RWPE2 (cell line): Measurements from ENCODE around the gene FBXL13.
A peak's percentile ranks its signal among the peaks of the same experiment; 100 is the strongest.

Experiments used
- ATAC-seq: fragments of 200-7000 bp; cut with Tn5 transposase; 3 replicates; pipeline ENCODE4 v1.9.1; 2021; ENCODE audit warnings: low read depth
- DNase-seq: peaks from one replicate; pipeline ENCODE4 v3.0.0-alpha.2; 2020; ENCODE audit warnings: low spot score
- H3K27ac ChIP-seq: fragments of 450-650 bp; 2 replicates; pipeline ENCODE4 v1.5.1; 2017; ENCODE audit warnings: mild to moderate bottlenecking; ENCODE audit not compliant: poor library complexity, severe bottlenecking
- H3K27me3 ChIP-seq: fragments of 250-450 bp; sonication (Bioruptor Pico); 2 replicates; pipeline ENCODE4 v1.5.1; 2021; ENCODE audit warnings: mild to moderate bottlenecking, moderate library complexity; ENCODE audit not compliant: insufficient read depth, poor library complexity, severe bottlenecking
- H3K36me3 ChIP-seq: fragments of 250-450 bp; sonication (Bioruptor Pico); 2 replicates; pipeline ENCODE4 v1.5.1; 2020; ENCODE audit warnings: low read depth, mild to moderate bottlenecking, moderate library complexity
- H3K4me1 ChIP-seq: fragments of 250-450 bp; sonication (Bioruptor Pico); 2 replicates; pipeline ENCODE4 v1.5.1; 2021; ENCODE audit warnings: mild to moderate bottlenecking, moderate library complexity; ENCODE audit not compliant: insufficient read depth, poor library complexity, severe bottlenecking
- H3K4me3 ChIP-seq: fragments of 250-450 bp; sonication (Bioruptor Pico); 2 replicates; pipeline ENCODE4 v1.5.1; 2021; ENCODE audit warnings: mild to moderate bottlenecking, moderate library complexity; ENCODE audit not compliant: severe bottlenecking
- H3K9me3 ChIP-seq: fragments of 250-450 bp; sonication (Bioruptor Pico); 2 replicates; pipeline ENCODE4 v1.5.1; 2021; ENCODE audit warnings: mild to moderate bottlenecking, moderate library complexity; ENCODE audit not compliant: severe bottlenecking
- TF ChIP-seq, protein P1 (sequence below): fragments of 450-650 bp; IDR thresholded peaks from one replicate; pipeline ENCODE4 v1.5.1; 2017; ENCODE audit warnings: mild to moderate bottlenecking, moderate library complexity; ENCODE audit not compliant: poor library complexity, severe bottlenecking

The FBXL13 gene

DNA sequence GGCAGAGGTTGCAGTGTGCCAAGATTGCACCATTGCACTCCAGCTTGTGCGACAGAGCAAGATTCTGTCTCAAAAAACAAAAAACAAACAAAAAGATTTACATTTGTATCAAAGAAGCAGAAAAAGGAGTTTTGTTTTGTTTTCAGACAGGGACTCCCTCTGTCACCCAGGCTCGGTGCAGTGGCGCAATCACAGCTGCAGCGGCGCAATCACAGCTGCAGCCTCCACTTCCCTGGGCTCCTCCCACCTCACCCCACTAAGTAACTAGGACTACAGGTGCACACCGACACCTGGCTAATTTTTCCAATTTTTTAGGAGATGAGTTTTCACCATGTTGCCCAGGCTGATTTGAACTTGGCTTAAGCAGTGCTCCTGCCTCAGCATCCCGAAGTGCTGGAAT, 2.2 kb upstream of the FBXL13 start:
- Histone ChIP-seq H3K9me3 (no peaks in the 10 kb centered on the region), H3K4me3 (no peak overlapping the region), H3K4me1 (no peaks in the 10 kb centered on the region), H3K27me3 (no peaks in the 10 kb centered on the region), H3K36me3 (peaks cover 7% of the 10 kb centered on the region), H3K27ac (no peak overlapping the region)
- no peak for ATAC-seq
- TF ChIP-seq, protein P1, sequence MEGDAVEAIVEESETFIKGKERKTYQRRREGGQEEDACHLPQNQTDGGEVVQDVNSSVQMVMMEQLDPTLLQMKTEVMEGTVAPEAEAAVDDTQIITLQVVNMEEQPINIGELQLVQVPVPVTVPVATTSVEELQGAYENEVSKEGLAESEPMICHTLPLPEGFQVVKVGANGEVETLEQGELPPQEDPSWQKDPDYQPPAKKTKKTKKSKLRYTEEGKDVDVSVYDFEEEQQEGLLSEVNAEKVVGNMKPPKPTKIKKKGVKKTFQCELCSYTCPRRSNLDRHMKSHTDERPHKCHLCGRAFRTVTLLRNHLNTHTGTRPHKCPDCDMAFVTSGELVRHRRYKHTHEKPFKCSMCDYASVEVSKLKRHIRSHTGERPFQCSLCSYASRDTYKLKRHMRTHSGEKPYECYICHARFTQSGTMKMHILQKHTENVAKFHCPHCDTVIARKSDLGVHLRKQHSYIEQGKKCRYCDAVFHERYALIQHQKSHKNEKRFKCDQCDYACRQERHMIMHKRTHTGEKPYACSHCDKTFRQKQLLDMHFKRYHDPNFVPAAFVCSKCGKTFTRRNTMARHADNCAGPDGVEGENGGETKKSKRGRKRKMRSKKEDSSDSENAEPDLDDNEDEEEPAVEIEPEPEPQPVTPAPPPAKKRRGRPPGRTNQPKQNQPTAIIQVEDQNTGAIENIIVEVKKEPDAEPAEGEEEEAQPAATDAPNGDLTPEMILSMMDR = no peak
- no peak for DNase-seq

DNA sequence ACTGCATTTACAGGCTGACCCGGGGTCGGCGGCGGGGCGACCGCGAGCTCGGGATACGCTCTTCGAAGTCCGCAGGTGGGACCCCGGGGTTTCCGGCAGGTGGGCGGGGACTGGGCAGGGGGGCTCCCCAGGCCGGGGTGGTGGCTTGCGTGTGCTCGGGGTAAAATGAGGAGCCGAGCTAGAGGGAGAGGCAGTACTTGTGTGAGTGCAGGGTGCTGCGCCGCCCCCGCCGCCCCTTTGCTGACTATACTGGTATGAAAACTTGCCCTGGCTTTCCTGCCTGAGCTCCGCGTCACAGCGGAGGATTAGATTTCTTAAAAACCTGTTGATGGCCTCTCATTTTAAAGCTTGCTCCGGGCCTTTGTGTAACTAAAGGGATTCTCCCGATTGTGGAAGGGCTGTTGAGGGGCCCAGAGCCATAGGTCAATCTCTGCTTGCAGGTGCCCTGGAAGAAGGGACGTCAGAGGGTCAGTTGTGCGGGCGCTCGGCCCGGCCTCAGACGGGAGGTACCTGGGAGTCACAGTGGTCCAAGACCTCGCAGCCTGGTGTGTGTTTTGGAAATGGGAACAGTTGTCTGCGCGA, 832 bp upstream of the FBXL13 start:
- ATAC-seq = peak; percentile 52
- H3K9me3 ChIP-seq = no peaks in the 10 kb centered on the region
- no peaks in the 10 kb centered on the region for H3K27me3 ChIP-seq
- TF ChIP-seq, protein P1 = no peak
- H3K36me3 ChIP-seq = peaks cover 4% of the 10 kb centered on the region; the same call in 1 of the 2 replicates
- no peaks in the 10 kb centered on the region for H3K4me1 ChIP-seq
- H3K27ac ChIP-seq = peak overlapping the region; percentile 74
- peak; percentile 54 for DNase-seq
- H3K4me3 ChIP-seq = peak overlapping the region; percentile 98

DNA sequence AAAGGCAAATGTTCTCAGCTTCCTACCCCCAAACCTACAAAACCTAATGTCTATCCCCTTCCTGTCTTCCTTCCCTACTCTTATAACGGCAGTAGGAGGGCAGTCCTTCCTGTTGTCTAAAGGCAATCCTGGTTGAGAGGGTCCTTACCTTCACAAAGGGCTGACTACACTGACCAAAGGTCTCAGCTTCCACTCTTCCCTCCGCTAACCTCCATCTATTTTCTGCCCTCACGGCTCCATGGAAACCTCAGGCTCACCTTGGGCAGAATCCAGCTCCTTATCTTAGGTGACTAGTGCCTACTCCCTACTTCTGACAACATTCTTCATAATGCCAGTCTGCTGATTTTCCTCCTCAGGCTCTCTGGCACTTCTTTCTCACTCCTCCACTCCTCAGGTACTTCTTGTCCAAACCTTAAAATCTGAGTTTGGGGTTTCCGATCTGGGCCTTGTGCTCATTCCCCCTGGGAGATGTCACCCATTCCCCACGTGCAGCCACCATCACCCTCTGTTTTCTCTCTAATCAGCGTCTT, 542 bp downstream of the FBXL13 start:
- peak; percentile 3; the same call in 1 of the 3 replicates for ATAC-seq
- Histone ChIP-seq H3K27ac (peak overlapping the region; percentile 74), H3K4me3 (peak overlapping the region; percentile 98), H3K9me3 (no peaks in the 10 kb centered on the region), H3K4me1 (no peaks in the 10 kb centered on the region), H3K27me3 (no peaks in the 10 kb centered on the region), H3K36me3 (peaks cover 4% of the 10 kb centered on the region; the same call in 1 of the 2 replicates)
- TF ChIP-seq, protein P1 = no peak
- DNase-seq = no peak

DNA sequence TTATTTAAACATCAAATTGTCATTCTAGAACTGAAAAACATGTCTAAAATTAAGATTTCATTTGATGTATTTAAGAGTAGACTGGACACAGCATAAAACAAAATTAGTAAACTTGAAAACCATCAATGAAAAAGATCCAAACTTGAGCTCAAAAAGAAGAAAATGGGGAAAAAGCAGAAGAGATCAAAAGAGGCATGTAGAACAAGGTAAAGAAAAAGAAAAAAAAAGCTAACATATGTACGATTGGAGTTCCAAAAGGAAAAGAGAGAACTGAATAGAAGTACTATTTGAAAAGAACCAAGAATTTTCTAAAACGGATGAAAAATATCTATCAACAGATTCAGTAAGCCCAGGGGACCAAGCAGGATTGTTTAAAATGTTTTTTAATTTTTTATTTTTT, 3.6 kb downstream of the FBXL13 start:
- TF ChIP-seq, protein P1 = no peak
- H3K4me3 ChIP-seq = no peak overlapping the region
- no peaks in the 10 kb centered on the region for H3K4me1 ChIP-seq
- H3K36me3 ChIP-seq = no peaks in the 10 kb centered on the region
- no peak for ATAC-seq
- H3K27ac ChIP-seq = no peak overlapping the region
- DNase-seq = no peak
- H3K27me3 ChIP-seq = no peaks in the 10 kb centered on the region
- H3K9me3 ChIP-seq = no peaks in the 10 kb centered on the region
